H9 (cell line): ENCODE results near the gene PRB2. TPM values are rescaled to one million over a fixed set of nuclear protein-coding genes. Genes with fewer than 3 reads are reported as not detected.

Experiments
- DNase-seq: peaks from one replicate; pipeline ENCODE4 v3.0.0-alpha.2; 2017
- H2AFZ ChIP-seq: one replicate; pipeline ENCODE4 v1.6.1; 2013; ENCODE audit warnings: mild to moderate bottlenecking, low read length, control low read depth, moderate library complexity
- H2AK5ac ChIP-seq: 2 replicates; pipeline ENCODE4 v1.6.1; 2013; ENCODE audit warnings: low read length, control low read depth, mixed read lengths; ENCODE audit not compliant: insufficient read length
- H2BK120ac ChIP-seq: one replicate; pipeline ENCODE4 v1.6.1; 2013; ENCODE audit warnings: low read depth, mild to moderate bottlenecking, low read length, control low read depth, inconsistent platforms; ENCODE audit not compliant: poor library complexity, severe bottlenecking
- H2BK12ac ChIP-seq: 2 replicates; pipeline ENCODE4 v1.6.1; 2013; ENCODE audit warnings: low read length, control low read depth, mixed read lengths, low read depth; ENCODE audit not compliant: insufficient read length
- H2BK15ac ChIP-seq: 2 replicates; pipeline ENCODE4 v1.6.1; 2013; ENCODE audit warnings: low read depth, low read length, control low read depth
- H2BK20ac ChIP-seq: one replicate; pipeline ENCODE4 v1.6.1; 2013; ENCODE audit warnings: low read depth, mild to moderate bottlenecking, low read length, control low read depth, inconsistent platforms; ENCODE audit not compliant: poor library complexity, severe bottlenecking
- H2BK5ac ChIP-seq: 2 replicates; pipeline ENCODE4 v1.6.1; 2013; ENCODE audit warnings: low read length, control low read depth, mixed read lengths; ENCODE audit not compliant: insufficient read length
- H3K14ac ChIP-seq: 2 replicates; pipeline ENCODE4 v1.6.1; 2013; ENCODE audit warnings: low read length, control low read depth; ENCODE audit not compliant: insufficient read depth
- H3K18ac ChIP-seq: 2 replicates; pipeline ENCODE4 v1.6.1; 2013; ENCODE audit warnings: low read depth, mild to moderate bottlenecking, mixed read lengths, low read length, control low read depth; ENCODE audit not compliant: insufficient read length
- H3K23ac ChIP-seq: 2 replicates; pipeline ENCODE4 v1.6.1; 2013; ENCODE audit warnings: low read length, control low read depth, mixed read lengths, low read depth; ENCODE audit not compliant: insufficient read length
- H3K23me2 ChIP-seq: 2 replicates; pipeline ENCODE4 v1.6.1; 2013; ENCODE audit warnings: low read depth, mild to moderate bottlenecking, mixed read lengths, low read length, control low read depth; ENCODE audit not compliant: insufficient read length, poor library complexity, severe bottlenecking
- H3K27ac ChIP-seq: 2 replicates; pipeline ENCODE4 v1.5.1; 2013; ENCODE audit warnings: low read length, control low read depth, mixed read lengths, low read depth; ENCODE audit not compliant: insufficient read length
- H3K27me3 ChIP-seq: 2 replicates; pipeline ENCODE4 v1.6.1; 2013; ENCODE audit warnings: low read length, control low read depth, inconsistent platforms; ENCODE audit not compliant: insufficient read depth
- H3K4ac ChIP-seq: 2 replicates; pipeline ENCODE4 v1.6.1; 2013; ENCODE audit warnings: low read depth, mild to moderate bottlenecking, control low read depth, inconsistent platforms, low read length, moderate library complexity
- H3K4me1 ChIP-seq: 2 replicates; pipeline ENCODE4 v1.6.1; 2013; ENCODE audit warnings: low read length, control low read depth, inconsistent platforms; ENCODE audit not compliant: insufficient read depth
- H3K4me2 ChIP-seq: 2 replicates; pipeline ENCODE4 v1.6.1; 2013; ENCODE audit warnings: low read length, control low read depth, mixed read lengths; ENCODE audit not compliant: insufficient read length, insufficient read depth
- H3K56ac ChIP-seq: 2 replicates; pipeline ENCODE4 v1.6.1; 2013; ENCODE audit warnings: low read depth, mild to moderate bottlenecking, mixed read lengths, low read length, control low read depth; ENCODE audit not compliant: insufficient read length
- H3K79me1 ChIP-seq: 2 replicates; pipeline ENCODE4 v1.6.1; 2013; ENCODE audit warnings: low read depth, mild to moderate bottlenecking, moderate library complexity, low read length, control low read depth, inconsistent platforms; ENCODE audit not compliant: insufficient read depth, poor library complexity, severe bottlenecking
- H3K79me2 ChIP-seq: 2 replicates; pipeline ENCODE4 v1.6.1; 2013; ENCODE audit warnings: low read length, control low read depth, inconsistent platforms; ENCODE audit not compliant: insufficient read depth
- H3K9ac ChIP-seq: 2 replicates; pipeline ENCODE4 v1.6.1; 2013; ENCODE audit warnings: low read length, control low read depth, mixed read lengths; ENCODE audit not compliant: insufficient read length; ENCODE audit errors: extremely low read depth
- H3K9me3 ChIP-seq: one replicate; pipeline ENCODE4 v1.6.1; 2013; ENCODE audit warnings: low read depth, low read length, inconsistent platforms; ENCODE audit not compliant: control insufficient read depth
- H3T11ph ChIP-seq: one replicate; pipeline ENCODE4 v1.6.1; 2013; ENCODE audit warnings: mild to moderate bottlenecking, low read length, control low read depth, inconsistent platforms
- H4K20me1 ChIP-seq: one replicate; pipeline ENCODE4 v1.6.1; 2013; ENCODE audit not compliant: control insufficient read depth, insufficient read length, insufficient read depth
- H4K5ac ChIP-seq: 2 replicates; pipeline ENCODE4 v1.6.1; 2013; ENCODE audit warnings: low read depth, mild to moderate bottlenecking, mixed read lengths, low read length, control low read depth; ENCODE audit not compliant: insufficient read length
- H4K8ac ChIP-seq: replicated peaks from 2 replicates; pipeline ENCODE4 v1.6.1; 2013; ENCODE audit warnings: low read length, control low read depth, mixed read lengths, low read depth; ENCODE audit not compliant: insufficient read length
- H4K91ac ChIP-seq: 2 replicates; pipeline ENCODE4 v1.6.1; 2013; ENCODE audit warnings: low read depth, mild to moderate bottlenecking, moderate library complexity, mixed read lengths, low read length, control low read depth; ENCODE audit not compliant: insufficient read length
- H3K27ac Mint-ChIP-seq, 3 experiments: 2 replicates in 2 of 3; 3 replicates in 1 of 3; pipeline ENCODE4 v1.8.0; 2020 to 2021; ENCODE audit warnings: mixed read lengths in 3 of 3, mild to moderate bottlenecking in 1 of 3, moderate library complexity in 1 of 3
- H3K27me3 Mint-ChIP-seq: 2 replicates; pipeline ENCODE4 v1.8.0; 2021; ENCODE audit warnings: low read depth, mild to moderate bottlenecking, moderate library complexity, mixed read lengths
- H3K36me3 Mint-ChIP-seq, 3 experiments: 2 replicates in 2 of 3; 3 replicates in 1 of 3; pipeline ENCODE4 v1.8.0; 2020 to 2021; ENCODE audit warnings: low read depth in 3 of 3, mixed read lengths in 3 of 3; ENCODE audit not compliant: insufficient read depth in 1 of 3
- H3K4me1 Mint-ChIP-seq, 2 experiments: 2 replicates each; pipeline ENCODE4 v1.8.0; 2020; ENCODE audit warnings: mixed read lengths in 2 of 2
- H3K4me3 Mint-ChIP-seq, 2 experiments: 2 replicates in 1 of 2; 3 replicates in 1 of 2; pipeline ENCODE4 v1.8.0; 2020 to 2021; ENCODE audit warnings: mild to moderate bottlenecking in 2 of 2, mixed read lengths in 2 of 2, moderate library complexity in 1 of 2
- H3K9me3 Mint-ChIP-seq, 2 experiments: 2 replicates in 1 of 2; 3 replicates in 1 of 2; pipeline ENCODE4 v1.8.0; 2020; ENCODE audit warnings: mild to moderate bottlenecking in 2 of 2, mixed read lengths in 2 of 2, moderate library complexity in 1 of 2
- CTCF ChIP-seq: fragments of 200-600 bp; sonication (generic); conservative IDR thresholded peaks from 3 replicates; pipeline ENCODE4 v1.8.0; 2021; ENCODE audit warnings: antibody characterized with exemption, mild to moderate bottlenecking
- WGBS: extraction: QIAGEN DNeasy Blood & Tissue Kit; methylation state at CpG from one replicate; pipeline ENCODE4 v1.1.7; 2013; ENCODE audit warnings: missing lambda C conversion rate, low lambda C conversion rate, mixed read lengths; ENCODE audit not compliant: insufficient read length; ENCODE audit errors: extremely low coverage; 5-methylcytosine and 5-hydroxymethylcytosine counted together
- total RNA-seq: library from RNA; stranded (reverse); gene quantifications from 2 replicates; pipeline ENCODE4 v1.2.1, GENCODE V29; 2021

The PRB2 gene
- total RNA-seq, 1 experiment from 2014 or later = not detected

GRCh38 chr12:11348439-11348838 lies 46.9 kb downstream of the PRB2 start:
- H3K4ac ChIP-seq = no peak overlapping the region
- no peak overlapping the region for H3K14ac ChIP-seq
- H3T11ph ChIP-seq = no peak overlapping the region
- H3K27me3 Mint-ChIP-seq = no peaks in the 10 kb centered on the region
- no peak overlapping the region for H3K18ac ChIP-seq
- H2BK120ac ChIP-seq = no peak overlapping the region
- no peak overlapping the region for H3K27ac Mint-ChIP-seq
- no peak overlapping the region for H2BK5ac ChIP-seq
- no peak overlapping the region for H4K91ac ChIP-seq
- no peaks in the 10 kb centered on the region for H3K79me2 ChIP-seq
- H2BK15ac ChIP-seq = no peak overlapping the region
- H2AK5ac ChIP-seq = no peak overlapping the region
- no peaks in the 10 kb centered on the region for H3K9me3 ChIP-seq
- H3K4me2 ChIP-seq = no peak overlapping the region
- no peak overlapping the region for H4K5ac ChIP-seq
- H3K23me2 ChIP-seq = no peaks in the 10 kb centered on the region
- H2BK20ac ChIP-seq = no peak overlapping the region
- H3K56ac ChIP-seq = no peak overlapping the region
- H3K4me3 Mint-ChIP-seq = no peak overlapping the region
- H3K9ac ChIP-seq = no peak overlapping the region
- H3K23ac ChIP-seq = no peak overlapping the region
- H3K4me1 ChIP-seq = no peaks in the 10 kb centered on the region
- H3K27me3 ChIP-seq = no peaks in the 10 kb centered on the region
- WGBS = no CpG with 5 or more reads among the region's 9 CpGs
- no peak for TF ChIP-seq CTCF
- H2BK12ac ChIP-seq = no peak overlapping the region
- no peak for DNase-seq
- no peak overlapping the region for H2AFZ ChIP-seq
- H3K27ac ChIP-seq = no peak overlapping the region
- no peaks in the 10 kb centered on the region for H3K9me3 Mint-ChIP-seq
- H3K36me3 Mint-ChIP-seq = no peaks in the 10 kb centered on the region
- no peak overlapping the region for H4K8ac ChIP-seq
- no peaks in the 10 kb centered on the region for H3K79me1 ChIP-seq
- no peaks in the 10 kb centered on the region for H3K4me1 Mint-ChIP-seq
- H4K20me1 ChIP-seq = no peaks in the 10 kb centered on the region
